ENCODE results near the gene PAGE2.
A peak's percentile ranks its signal among the peaks of the same experiment; 100 is the strongest.
"Not testable (repeated sequence)": the region's sequence is repeated elsewhere in the genome, so short reads cannot be mapped to it uniquely, and the experiment has no call there.

Gene PAGE2

GRCh38 chrX:55123900-55124299 lies 35.1 kb downstream of the PAGE2 start:
- no peak for DNase-seq (ENCODE audit: low read depth)

- no peak for DNase-seq (ENCODE audit: low read depth)
Observed at GRCh38 chrX:55127692-55128091, 38.9 kb downstream of the PAGE2 start.

- DNase-seq (ENCODE audit: low read depth) = no peak
Observed at GRCh38 chrX:55129361-55129760, 40.5 kb downstream of the PAGE2 start.

- no peak for DNase-seq (ENCODE audit: low read depth)
Observed at GRCh38 chrX:55130481-55130880, 41.7 kb downstream of the PAGE2 start.

GRCh38 chrX:55132416-55132815 lies 43.6 kb downstream of the PAGE2 start:
- no peak for DNase-seq (ENCODE audit: low read depth)

DNA sequence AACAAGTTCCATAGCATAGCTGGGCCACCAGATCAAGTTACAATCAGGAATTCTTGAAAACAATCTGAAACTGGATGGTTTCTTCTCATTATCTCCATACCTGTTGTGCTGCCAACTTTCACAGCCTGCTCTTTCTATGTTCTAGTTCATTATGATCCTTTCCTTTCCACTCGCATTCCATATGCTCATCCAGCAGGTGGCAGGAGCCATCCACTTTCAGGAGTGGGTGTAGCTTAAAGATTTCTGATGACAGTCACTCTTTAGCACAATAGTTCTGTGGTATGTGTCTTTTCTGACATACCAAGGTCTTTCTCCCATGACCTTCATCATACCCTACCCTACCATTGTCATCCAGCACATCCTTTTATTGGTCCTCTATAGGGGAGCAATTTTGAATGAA lies 46.4 kb downstream of the PAGE2 start:
- peak; percentile 12 for DNase-seq (ENCODE audit: low read depth)

GRCh38 chrX:55140800-55141199 lies 52.0 kb downstream of the PAGE2 start:
- DNase-seq (ENCODE audit: low read depth) = not testable (repeated sequence)

Data from GM04504 (cell line).